HCT116 (cell line): Measurements from ENCODE around the gene CAST. TPM values are rescaled to one million over a fixed set of nuclear protein-coding genes. Genes with fewer than 3 reads are reported as not detected.

ENCODE experiments used
- ATAC-seq: fragments of 200-7000 bp; cut with Tn5 transposase; 2 replicates; pipeline ENCODE4 v1.9.1; 2020; ENCODE audit warnings: mild to moderate bottlenecking, moderate library complexity
- BruUV-seq: library from RNA; stranded (reverse); fragments of 400-500 nt; replicated peaks from 2 replicates; lab custom pipeline; 2021; lab: Mats Ljungman, UMichigan
- CTCF ChIA-PET: fragments of 300-600 bp; sonication (Branson Sonifier 250); formaldehyde crosslinking; loops from one replicate; lab custom pipeline; 2021; ENCODE audit warnings: antibody characterized with exemption; lab: Charles Lee
- POLR2A ChIA-PET: fragments of 300-600, 350-600 bp; sonication (Branson Sonifier 250); formaldehyde crosslinking; loops from one replicate; lab custom pipeline; 2021; ENCODE audit warnings: antibody characterized with exemption; lab: Charles Lee
- RAD21 ChIA-PET, 2 experiments: fragments of 300-600 bp; sonication (Branson Sonifier 250); formaldehyde crosslinking; loops; one replicate each; lab custom pipeline; 2023; ENCODE audit warnings: low total read pairs in 2 of 2; ENCODE audit not compliant: uncharacterized antibody in 2 of 2, unreplicated experiment in 2 of 2, low non-redundant PET in 1 of 2; lab: Charles Lee
- DNase-seq: peaks from one replicate; pipeline ENCODE4 v3.0.0-alpha.2; 2010; ENCODE audit warnings: low read depth, low spot score
- H2AFZ ChIP-seq: fragments of 200-600 bp; shearing (Covaris generic), sonication (generic); 2 replicates; pipeline ENCODE4 v1.6.1; 2017; ENCODE audit warnings: low read depth, mixed run types, mixed read lengths, antibody characterized with exemption, low read length; ENCODE audit not compliant: poor library complexity, severe bottlenecking
- H3K27ac ChIP-seq: 2 replicates; pipeline ENCODE4 v1.5.1; 2012; ENCODE audit warnings: low read depth, low read length
- H3K27me3 ChIP-seq: fragments of 200-600 bp; sonication (generic); 2 replicates; pipeline ENCODE4 v1.6.1; 2016; ENCODE audit warnings: mixed run types, low read length, mixed read lengths; ENCODE audit not compliant: insufficient read depth
- H3K36me3 ChIP-seq, 2 experiments: fragments of 200-500 bp in 1 of 2; fragments of 200-600 bp in 1 of 2; sonication (Bioruptor generic) in 1 of 2; sonication (generic) in 1 of 2; 2 replicates each; pipeline versions ENCODE4 v1.5.1 to v1.6.1; 2014 to 2016; ENCODE audit warnings: low read length in 2 of 2, inconsistent platforms in 1 of 2, mixed read lengths in 1 of 2, mixed run types in 1 of 2; ENCODE audit not compliant: insufficient read depth in 2 of 2, control insufficient read depth in 1 of 2
- H3K4me1 ChIP-seq, 2 experiments: fragments of 200-600 bp in 1 of 2; sonication (generic) in 1 of 2; 2 replicates each; pipeline versions ENCODE4 v1.5.1 to v1.6.1; 2012 to 2017; ENCODE audit warnings: low read length in 2 of 2, inconsistent platforms in 1 of 2, mild to moderate bottlenecking in 1 of 2, mixed read lengths in 1 of 2, mixed run types in 1 of 2, moderate library complexity in 1 of 2; ENCODE audit not compliant: insufficient read depth in 2 of 2, control insufficient read depth in 1 of 2
- H3K4me2 ChIP-seq: fragments of 200-600 bp; sonication (generic); 2 replicates; pipeline ENCODE4 v1.6.1; 2017; ENCODE audit warnings: mixed run types, low read length, mixed read lengths
- H3K4me3 ChIP-seq, 2 experiments: fragments of 200-600 bp in 1 of 2; sonication (generic) in 1 of 2; replicated peaks in 1 of 2; 2 replicates each; pipeline ENCODE4 v1.5.1; 2011 to 2016; ENCODE audit warnings: low read length in 2 of 2, control low read depth in 1 of 2, low read depth in 1 of 2, mild to moderate bottlenecking in 1 of 2, mixed read lengths in 1 of 2, mixed run types in 1 of 2
- H3K79me2 ChIP-seq: fragments of 200-600 bp; sonication (generic); 2 replicates; pipeline ENCODE4 v1.6.1; 2017; ENCODE audit warnings: mild to moderate bottlenecking, mixed run types, low read length, moderate library complexity, mixed read lengths; ENCODE audit not compliant: insufficient read depth
- H3K9ac ChIP-seq: fragments of 200-600 bp; sonication (generic); 2 replicates; pipeline ENCODE4 v1.6.1; 2016; ENCODE audit warnings: low read length, mixed read lengths
- H3K9me2 ChIP-seq: fragments of 200-600 bp; sonication (generic), shearing (Covaris generic); 2 replicates; pipeline ENCODE4 v1.6.1; 2017; ENCODE audit warnings: mixed run types, mild to moderate bottlenecking, moderate library complexity; ENCODE audit not compliant: insufficient read depth
- H3K9me3 ChIP-seq, 2 experiments: fragments of 200-500 bp in 1 of 2; fragments of 200-600 bp in 1 of 2; sonication (Bioruptor generic) in 1 of 2; sonication (generic) in 1 of 2; 2 replicates each; pipeline ENCODE4 v1.6.1; 2014 to 2017; ENCODE audit warnings: low read length in 2 of 2, mixed read lengths in 2 of 2, inconsistent platforms in 1 of 2, low read depth in 1 of 2, mild to moderate bottlenecking in 1 of 2, mixed run types in 1 of 2, moderate library complexity in 1 of 2; ENCODE audit not compliant: control insufficient read depth in 1 of 2, insufficient read depth in 1 of 2
- H4K20me1 ChIP-seq: fragments of 200-600 bp; sonication (generic), shearing (Covaris generic); 2 replicates; pipeline ENCODE4 v1.6.1; 2017; ENCODE audit warnings: mixed run types, mild to moderate bottlenecking, moderate library complexity; ENCODE audit not compliant: insufficient read depth
- CEBPB ChIP-seq: IDR thresholded peaks from 2 replicates; pipeline ENCODE4 v1.6.1; 2012; ENCODE audit warnings: low read depth
- EGR1 ChIP-seq: IDR thresholded peaks from 2 replicates; pipeline ENCODE4 v1.6.1; 2012; ENCODE audit warnings: low read depth
- ELF1 ChIP-seq: IDR thresholded peaks from 2 replicates; pipeline ENCODE4 v1.6.1; 2012; ENCODE audit warnings: low read depth, borderline replicate concordance
- EZH2phosphoT487 ChIP-seq: fragments of 200-600 bp; IDR thresholded peaks from 2 replicates; pipeline ENCODE4 v1.6.1; 2018; ENCODE audit warnings: antibody characterized with exemption, borderline replicate concordance
- FOSL1 ChIP-seq: IDR thresholded peaks from 2 replicates; pipeline ENCODE4 v1.6.1; 2012; ENCODE audit warnings: low read depth
- JUND ChIP-seq: IDR thresholded peaks from 2 replicates; pipeline ENCODE4 v1.6.1; 2012
- MAX ChIP-seq: IDR thresholded peaks from 2 replicates; pipeline ENCODE4 v1.6.1; 2012
- POLR2A ChIP-seq: IDR thresholded peaks from 2 replicates; pipeline ENCODE4 v1.7.0; 2011; ENCODE audit warnings: borderline replicate concordance; ENCODE audit not compliant: insufficient read depth, insufficient read length; ENCODE audit errors: extremely low read depth
- POLR2AphosphoS5 ChIP-seq: IDR thresholded peaks from 2 replicates; pipeline ENCODE4 v1.6.1; 2011; ENCODE audit warnings: mild to moderate bottlenecking, low read depth, low read length, moderate library complexity
- REST ChIP-seq: IDR thresholded peaks from 2 replicates; pipeline ENCODE4 v1.6.1; 2012; ENCODE audit warnings: low read depth
- SIN3A ChIP-seq: IDR thresholded peaks from 2 replicates; pipeline ENCODE4 v1.6.1; 2012; ENCODE audit warnings: low read depth
- SP1 ChIP-seq: IDR thresholded peaks from 2 replicates; pipeline ENCODE4 v1.6.1; 2012; ENCODE audit warnings: low read depth
- SRF ChIP-seq: IDR thresholded peaks from 2 replicates; pipeline ENCODE4 v1.6.1; 2012; ENCODE audit warnings: low read depth
- TCF7L2 ChIP-seq: IDR thresholded peaks from 2 replicates; pipeline ENCODE4 v1.7.0; 2011; ENCODE audit warnings: borderline replicate concordance, inconsistent platforms; ENCODE audit not compliant: insufficient read depth, insufficient read length; ENCODE audit errors: extremely low read depth
- YY1 ChIP-seq: IDR thresholded peaks from 2 replicates; pipeline ENCODE4 v1.6.1; 2011; ENCODE audit warnings: low read length, low read depth, moderate library complexity, mild to moderate bottlenecking; ENCODE audit not compliant: insufficient replicate concordance; ENCODE audit errors: extremely low read depth
- ZFX ChIP-seq: fragments of 450-650 bp; IDR thresholded peaks from 2 replicates; pipeline ENCODE4 v1.6.1; 2017
- ZNF274 ChIP-seq: fragments of 200-500 bp; sonication (Bioruptor generic); IDR thresholded peaks from 2 replicates; pipeline ENCODE4 v1.6.1; 2014; ENCODE audit warnings: mild to moderate bottlenecking, low read depth, low read length, inconsistent platforms
- intact Hi-C: fragments of 100-400 bp; cut with micrococcal nuclease; formaldehyde crosslinking; loops from 2 replicates; pipeline ENCODE4 v1.10.0; 2022
- total RNA-seq: library from RNA; stranded (reverse); gene quantifications from one replicate; pipeline ENCODE4 v1.2.1, GENCODE V29; 2021; ENCODE audit not compliant: unreplicated experiment

CAST gene
- total RNA-seq, 1 experiment from 2014 or later = 142 TPM

- POLR2A ChIA-PET = no interaction called here
- H3K9ac ChIP-seq = no peak overlapping the region
- no peak overlapping the region for H2AFZ ChIP-seq
- H3K27me3 ChIP-seq = no peaks in the 10 kb centered on the region
- ATAC-seq (no peak), DNase-seq (no peak)
- BruUV-seq = no TSS peak
- no peak for TF ChIP-seq POLR2AphosphoS5
- no peak for TF ChIP-seq ZFX
- no peak for TF ChIP-seq SIN3A
- TF ChIP-seq TCF7L2 = no peak
- TF ChIP-seq JUND = no peak
- TF ChIP-seq EGR1 = no peak
- no peak for TF ChIP-seq SP1
- no peak for TF ChIP-seq FOSL1
- TF ChIP-seq CEBPB = no peak
- TF ChIP-seq, all 23 proteins: peak for 0
- H3K27ac ChIP-seq = no peak overlapping the region
- H3K79me2 ChIP-seq = no peaks in the 10 kb centered on the region
- no peaks in the 10 kb centered on the region for H3K9me2 ChIP-seq
- H3K4me2 ChIP-seq = no peak overlapping the region
- H3K4me3 ChIP-seq = no peak overlapping the region
- H3K4me1 ChIP-seq = peaks cover 18 to 22% of the 10 kb centered on the region in 2 experiments
- intact Hi-C loops = no loop called here
- peaks cover 3% of the 10 kb centered on the region; the same call in 1 of the 2 replicates for H4K20me1 ChIP-seq
- no peaks in the 10 kb centered on the region for H3K9me3 ChIP-seq
- CTCF ChIA-PET = no interaction called here
- RAD21 ChIA-PET = no interaction called here
- H3K36me3 ChIP-seq = 0 out of 4 replicates have a peak, but pooled peaks cover 0 to 6% of the 10 kb centered on the region in 2 experiments
Measured at GRCh38 chr5:96783326-96783725, 121.2 kb downstream of the CAST start.

GRCh38 chr5:96785326-96786109, 123.3 kb downstream of the CAST start:
- ChIA-PET CTCF (interaction anchor here (1.1 kb wide), 1 partner anchor 33 kb away, joined by 4 read pairs; no protein-coding TSS in a partner anchor), POLR2A (no interaction called here), RAD21 (interaction anchor here in 1 of 2 experiments (0.6 kb wide), 1 partner anchor 181 kb away, joined by 4 read pairs; no protein-coding TSS in a partner anchor)
- H4K20me1 ChIP-seq = peaks cover 3% of the 10 kb centered on the region; the same call in 1 of the 2 replicates
- peaks cover 9 to 13% of the 10 kb centered on the region in 2 experiments for H3K4me1 ChIP-seq
- H3K4me2 ChIP-seq = no peak overlapping the region
- DNase-seq = no peak
- H3K4me3 ChIP-seq = no peak overlapping the region
- H3K9ac ChIP-seq = no peak overlapping the region
- no peaks in the 10 kb centered on the region for H3K36me3 ChIP-seq
- no peaks in the 10 kb centered on the region for H3K9me3 ChIP-seq
- no peak overlapping the region for H2AFZ ChIP-seq
- H3K27ac ChIP-seq = no peak overlapping the region
- no peak for ATAC-seq
- no peaks in the 10 kb centered on the region for H3K79me2 ChIP-seq
- no TSS peak for BruUV-seq
- no peaks in the 10 kb centered on the region for H3K9me2 ChIP-seq
- intact Hi-C loops = no loop called here
- no peaks in the 10 kb centered on the region for H3K27me3 ChIP-seq
- TF ChIP-seq YY1 = no peak
- TF ChIP-seq EZH2phosphoT487 = no peak
- no peak for TF ChIP-seq ZNF274
- TF ChIP-seq POLR2A = no peak
- TF ChIP-seq SRF = no peak
- no peak for TF ChIP-seq TCF7L2
- TF ChIP-seq ELF1 = no peak
- TF ChIP-seq POLR2AphosphoS5 = no peak
- TF ChIP-seq REST = no peak
- TF ChIP-seq JUND = no peak
- TF ChIP-seq MAX = no peak
- TF ChIP-seq SIN3A = no peak
